ENCODE results near the gene ATF3.

DNA sequence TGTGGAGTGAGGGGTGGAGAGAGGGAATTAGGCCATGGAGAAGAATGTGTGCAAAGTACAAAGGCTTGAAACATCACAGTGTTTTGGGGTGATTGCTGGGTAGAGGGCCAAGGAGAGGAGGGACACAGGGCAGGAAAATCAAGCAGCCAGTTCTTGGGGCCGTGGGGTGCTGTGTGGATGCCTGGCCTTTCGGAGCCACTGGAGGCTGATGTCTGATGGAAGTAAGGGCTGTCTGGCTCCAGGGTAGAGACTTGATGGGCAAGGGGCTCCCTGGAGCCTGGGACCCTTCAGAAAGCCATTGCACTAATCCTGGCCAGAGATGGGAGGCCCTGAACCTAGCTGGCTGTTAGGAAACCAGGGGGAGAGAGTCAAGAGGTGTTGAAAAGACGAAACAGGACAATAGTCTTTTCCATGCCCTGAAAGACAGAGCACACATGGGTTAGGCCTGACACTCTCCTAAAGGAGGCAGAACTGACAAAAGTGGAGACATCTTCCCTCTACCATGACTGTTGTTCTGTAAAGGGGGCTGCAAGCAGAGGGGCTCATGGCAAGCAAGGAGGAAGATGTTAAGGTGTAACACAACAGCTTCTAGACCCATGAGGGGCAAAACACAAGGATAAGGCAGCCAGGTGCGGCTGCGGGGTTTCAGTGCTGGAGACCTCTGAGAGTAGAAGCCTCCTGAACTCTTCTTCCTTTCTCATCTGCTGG, 21.0 kb downstream of the ATF3 start:
- TF ChIP-seq, protein P1, sequence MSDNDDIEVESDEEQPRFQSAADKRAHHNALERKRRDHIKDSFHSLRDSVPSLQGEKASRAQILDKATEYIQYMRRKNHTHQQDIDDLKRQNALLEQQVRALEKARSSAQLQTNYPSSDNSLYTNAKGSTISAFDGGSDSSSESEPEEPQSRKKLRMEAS (IDR thresholded peaks at IDR 0.05; ENCODE audit: low read depth, low read length), result no peak
- no peak for TF ChIP-seq CTCF (IDR thresholded peaks at IDR 0.05; ENCODE audit: low read depth, low read length)
- TF ChIP-seq POLR2A (IDR thresholded peaks at IDR 0.05; ENCODE audit: extremely low read depth, insufficient read length), result no peak
